Endodermal cell (in vitro differentiated cells): ENCODE data around the gene MLXIP. TPM values are rescaled to one million over a fixed set of nuclear protein-coding genes. Genes with fewer than 3 reads are reported as not detected.

ENCODE experiments used
- DNase-seq: peaks from one replicate; pipeline ENCODE4 v3.0.0-alpha.2; 2017
- H3K27ac ChIP-seq: 2 replicates; pipeline ENCODE4 v1.5.1; 2013; ENCODE audit warnings: mild to moderate bottlenecking, low read depth, low read length, moderate library complexity
- H3K27me3 ChIP-seq: 2 replicates; pipeline ENCODE4 v1.6.1; 2013; ENCODE audit warnings: mild to moderate bottlenecking, low read length, moderate library complexity; ENCODE audit not compliant: insufficient read depth, control insufficient read depth, poor library complexity, severe bottlenecking
- H3K36me3 ChIP-seq: 2 replicates; pipeline ENCODE4 v1.7.0; 2013; ENCODE audit warnings: mild to moderate bottlenecking, low read length, moderate library complexity; ENCODE audit not compliant: control insufficient read depth, insufficient read depth
- H3K4me1 ChIP-seq: one replicate; pipeline ENCODE4 v1.7.0; 2013; ENCODE audit warnings: low read length; ENCODE audit not compliant: control insufficient read depth, insufficient read depth
- H3K4me3 ChIP-seq: 2 replicates; pipeline ENCODE4 v1.5.1; 2013; ENCODE audit warnings: mild to moderate bottlenecking, low read length, moderate library complexity
- H3K9ac ChIP-seq: 2 replicates; pipeline ENCODE4 v1.6.1; 2013; ENCODE audit warnings: mild to moderate bottlenecking, low read length, moderate library complexity; ENCODE audit not compliant: poor library complexity, severe bottlenecking; ENCODE audit errors: extremely low read depth
- H3K9me3 ChIP-seq: 2 replicates; pipeline ENCODE4 v1.6.1; 2013; ENCODE audit warnings: mild to moderate bottlenecking, low read length, moderate library complexity; ENCODE audit not compliant: control insufficient read depth
- H3K27ac Mint-ChIP-seq: 2 replicates; pipeline ENCODE4 v1.8.0; 2020; ENCODE audit warnings: mixed read lengths
- H3K27me3 Mint-ChIP-seq: 2 replicates; pipeline ENCODE4 v1.8.0; 2021; ENCODE audit warnings: mild to moderate bottlenecking, mixed read lengths; ENCODE audit not compliant: insufficient read depth
- H3K36me3 Mint-ChIP-seq: 2 replicates; pipeline ENCODE4 v1.8.0; 2020; ENCODE audit warnings: low read depth, mixed read lengths
- H3K4me1 Mint-ChIP-seq: 2 replicates; pipeline ENCODE4 v1.8.0; 2020; ENCODE audit warnings: mixed read lengths
- H3K4me3 Mint-ChIP-seq: 2 replicates; pipeline ENCODE4 v1.8.0; 2020; ENCODE audit warnings: mild to moderate bottlenecking, moderate library complexity, mixed read lengths
- H3K9me3 Mint-ChIP-seq: 2 replicates; pipeline ENCODE4 v1.8.0; 2020; ENCODE audit warnings: mild to moderate bottlenecking, mixed read lengths
- WGBS, 2 experiments: methylation state at CpG; one replicate each; pipeline versions ENCODE4 v1.1.5 to v1.1.7; 2013; ENCODE audit warnings: missing lambda C conversion rate in 2 of 2, mixed read lengths in 1 of 2; ENCODE audit not compliant: insufficient coverage in 1 of 2, insufficient read length in 1 of 2; 5-methylcytosine and 5-hydroxymethylcytosine counted together
- total RNA-seq, 2 donors: library from RNA; stranded (reverse); fragmentation: NEBNext Ultra II Directional in 1 of 2; extraction: Animal tissue kit (Norgen Biotek cat#: 25700) in 1 of 2; gene quantifications; 2 replicates in 1 of 2; 3 replicates in 1 of 2; pipeline ENCODE4 v1.2.1, GENCODE V29; 2021
- TF ChIP-seq, protein P1 (sequence below): fragments of 200-600 bp; sonication (generic); conservative IDR thresholded peaks from 2 replicates; pipeline ENCODE4 v1.5.0; 2021; ENCODE audit warnings: antibody characterized with exemption, mild to moderate bottlenecking

MLXIP gene
- total RNA-seq, 2 donors from 2014 or later: 27.4 to 32.2 TPM

DNA sequence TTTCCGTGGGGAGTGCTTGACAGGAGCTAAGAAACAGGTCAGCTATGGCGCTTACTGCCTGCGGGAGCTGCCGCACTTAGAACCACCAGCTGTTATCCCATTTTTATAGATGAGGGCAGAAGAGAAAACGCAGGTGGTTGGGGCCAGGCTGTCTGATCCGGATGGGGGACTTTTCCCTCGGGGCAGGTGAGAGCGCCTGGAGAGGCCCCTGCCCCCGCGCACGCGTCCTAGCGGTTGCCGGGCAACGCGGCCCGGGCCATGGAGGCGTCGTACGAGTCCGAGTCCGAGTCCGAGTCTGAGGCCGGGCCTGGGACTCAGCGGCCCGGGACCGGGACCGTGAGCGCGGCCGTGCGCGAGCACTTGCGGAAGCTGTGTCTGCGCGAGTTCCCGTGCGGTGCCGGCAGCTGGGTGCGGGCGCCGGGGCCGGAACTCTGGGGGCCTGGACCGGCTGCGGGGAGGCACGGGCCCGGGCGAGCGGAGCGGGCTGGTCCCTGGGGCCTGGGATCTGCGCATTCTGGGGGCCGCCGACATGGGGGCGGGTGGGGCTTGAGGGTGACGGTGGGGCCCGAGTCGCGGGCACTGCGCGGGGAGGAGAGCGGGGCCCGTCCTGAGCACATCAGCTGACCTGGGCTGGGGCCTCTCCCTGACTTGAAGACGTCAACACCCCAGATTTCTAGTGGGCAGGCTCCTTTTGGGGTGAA, 104.5 kb downstream of the MLXIP start, which contains the start of gene LRRC43:
Gene LRRC43 (plus strand): TSS at position 237 of the 701 bp plus-strand sequence. CDS start 22 bp downstream, at position 259.
- TF ChIP-seq, protein P1, sequence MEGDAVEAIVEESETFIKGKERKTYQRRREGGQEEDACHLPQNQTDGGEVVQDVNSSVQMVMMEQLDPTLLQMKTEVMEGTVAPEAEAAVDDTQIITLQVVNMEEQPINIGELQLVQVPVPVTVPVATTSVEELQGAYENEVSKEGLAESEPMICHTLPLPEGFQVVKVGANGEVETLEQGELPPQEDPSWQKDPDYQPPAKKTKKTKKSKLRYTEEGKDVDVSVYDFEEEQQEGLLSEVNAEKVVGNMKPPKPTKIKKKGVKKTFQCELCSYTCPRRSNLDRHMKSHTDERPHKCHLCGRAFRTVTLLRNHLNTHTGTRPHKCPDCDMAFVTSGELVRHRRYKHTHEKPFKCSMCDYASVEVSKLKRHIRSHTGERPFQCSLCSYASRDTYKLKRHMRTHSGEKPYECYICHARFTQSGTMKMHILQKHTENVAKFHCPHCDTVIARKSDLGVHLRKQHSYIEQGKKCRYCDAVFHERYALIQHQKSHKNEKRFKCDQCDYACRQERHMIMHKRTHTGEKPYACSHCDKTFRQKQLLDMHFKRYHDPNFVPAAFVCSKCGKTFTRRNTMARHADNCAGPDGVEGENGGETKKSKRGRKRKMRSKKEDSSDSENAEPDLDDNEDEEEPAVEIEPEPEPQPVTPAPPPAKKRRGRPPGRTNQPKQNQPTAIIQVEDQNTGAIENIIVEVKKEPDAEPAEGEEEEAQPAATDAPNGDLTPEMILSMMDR: no peak
- 11 to 22% methylated on average over 14 to 63 of the region's 63 CpGs for WGBS, 2 experiments
- H3K27me3 ChIP-seq: peaks cover 12% of the 10 kb centered on the region

DNA sequence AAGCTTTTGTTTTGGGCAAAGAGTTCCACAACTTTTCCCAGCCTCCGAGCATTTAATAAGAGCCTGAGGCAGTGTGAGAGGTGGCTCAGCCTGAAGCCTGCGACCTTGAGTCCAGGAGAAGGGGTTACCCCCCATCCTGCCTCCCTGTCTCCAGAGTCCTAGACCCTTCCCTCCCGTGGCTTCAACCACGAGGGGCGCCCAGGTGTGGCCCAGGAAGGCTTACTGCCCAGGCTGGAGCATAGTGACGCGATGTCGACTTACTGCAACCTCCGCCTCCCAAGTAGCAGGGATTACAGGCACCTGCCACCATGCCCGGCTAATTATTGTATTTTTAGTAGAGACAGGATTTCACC, 105.0 kb downstream of the MLXIP start:
- Histone ChIP-seq H3K36me3 (no peaks in the 10 kb centered on the region), H3K4me1 (no peaks in the 10 kb centered on the region), H3K27ac (no peak overlapping the region), H3K4me3 (peak overlapping the region; percentile 69), H3K9ac (no peak overlapping the region), H3K9me3 (no peaks in the 10 kb centered on the region), H3K27me3 (peaks cover 12% of the 10 kb centered on the region)
- H3K4me3 Mint-ChIP-seq: peak overlapping the region; percentile 58
- TF ChIP-seq, protein P1: no peak
- WGBS, 2 experiments: 78 to 81% methylated on average over 8 to 10 of the region's 10 CpGs
- no peaks in the 10 kb centered on the region for H3K4me1 Mint-ChIP-seq
- peak; percentile 63 for DNase-seq
- no peaks in the 10 kb centered on the region for H3K9me3 Mint-ChIP-seq
- peaks cover 28% of the 10 kb centered on the region for H3K27me3 Mint-ChIP-seq
- H3K27ac Mint-ChIP-seq: no peak overlapping the region
- no peaks in the 10 kb centered on the region for H3K36me3 Mint-ChIP-seq

More for the DNA sequence above, 104.5 kb downstream of the MLXIP start, which contains the start of gene LRRC43:
- peaks cover 28% of the 10 kb centered on the region for H3K27me3 Mint-ChIP-seq
- no peaks in the 10 kb centered on the region for H3K36me3 Mint-ChIP-seq
- no peaks in the 10 kb centered on the region for H3K4me1 Mint-ChIP-seq
- Histone ChIP-seq H3K9me3 (no peaks in the 10 kb centered on the region), H3K4me1 (no peaks in the 10 kb centered on the region), H3K4me3 (peak within 1 kb of the TSS; percentile 69), H3K27ac (no peak within 1 kb of the TSS), H3K36me3 (no peaks in the 10 kb centered on the region), H3K9ac (no peak within 1 kb of the TSS)
- H3K9me3 Mint-ChIP-seq: no peaks in the 10 kb centered on the region
- DNase-seq: peak; percentile 91
- H3K27ac Mint-ChIP-seq: no peak within 1 kb of the TSS
- H3K4me3 Mint-ChIP-seq: peak within 1 kb of the TSS; percentile 58

DNA sequence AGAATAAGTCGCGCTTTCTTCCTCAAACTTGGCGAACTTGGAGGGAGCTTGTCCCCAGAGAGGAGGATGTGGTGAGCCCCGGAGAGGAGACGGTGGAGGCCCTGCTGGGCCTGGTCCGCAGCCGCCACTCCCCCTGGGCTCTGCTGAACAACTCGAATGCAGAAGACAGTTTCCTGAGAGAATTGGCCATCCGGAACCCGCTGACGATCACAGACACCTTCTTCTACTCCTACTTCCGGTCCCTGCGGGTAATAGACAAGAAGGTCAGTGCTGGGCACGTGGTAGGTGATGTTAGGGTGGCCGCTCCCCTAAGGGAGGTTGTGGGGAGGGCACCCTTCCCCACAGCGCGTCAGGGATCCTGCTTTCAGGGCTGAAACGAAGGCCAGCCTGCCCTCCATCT, 106.0 kb downstream of the MLXIP start:
- no peak for DNase-seq
- H3K4me3 Mint-ChIP-seq: peak overlapping the region; percentile 58
- H3K27me3 Mint-ChIP-seq: peaks cover 28% of the 10 kb centered on the region
- TF ChIP-seq, protein P1: no peak
- Histone ChIP-seq H3K9ac (no peak overlapping the region), H3K4me1 (no peaks in the 10 kb centered on the region), H3K27me3 (peaks cover 12% of the 10 kb centered on the region), H3K27ac (no peak overlapping the region), H3K4me3 (no peak overlapping the region), H3K36me3 (no peaks in the 10 kb centered on the region), H3K9me3 (no peaks in the 10 kb centered on the region)
- WGBS, 2 experiments: 87 to 90% methylated on average over 10 to 18 of the region's 18 CpGs
- no peaks in the 10 kb centered on the region for H3K36me3 Mint-ChIP-seq
- no peaks in the 10 kb centered on the region for H3K9me3 Mint-ChIP-seq
- no peak overlapping the region for H3K27ac Mint-ChIP-seq
- H3K4me1 Mint-ChIP-seq: no peaks in the 10 kb centered on the region
